ENCODE data around the gene FOXL2. TPM values are rescaled to one million over a fixed set of nuclear protein-coding genes. Genes with fewer than 3 reads are reported as not detected.

The FOXL2 gene
- total and polyA plus RNA-seq, 2 of the 13 experiments (the other 11 are each of a cell fraction or from before 2014, with no cell fraction given) = not detected

DNA sequence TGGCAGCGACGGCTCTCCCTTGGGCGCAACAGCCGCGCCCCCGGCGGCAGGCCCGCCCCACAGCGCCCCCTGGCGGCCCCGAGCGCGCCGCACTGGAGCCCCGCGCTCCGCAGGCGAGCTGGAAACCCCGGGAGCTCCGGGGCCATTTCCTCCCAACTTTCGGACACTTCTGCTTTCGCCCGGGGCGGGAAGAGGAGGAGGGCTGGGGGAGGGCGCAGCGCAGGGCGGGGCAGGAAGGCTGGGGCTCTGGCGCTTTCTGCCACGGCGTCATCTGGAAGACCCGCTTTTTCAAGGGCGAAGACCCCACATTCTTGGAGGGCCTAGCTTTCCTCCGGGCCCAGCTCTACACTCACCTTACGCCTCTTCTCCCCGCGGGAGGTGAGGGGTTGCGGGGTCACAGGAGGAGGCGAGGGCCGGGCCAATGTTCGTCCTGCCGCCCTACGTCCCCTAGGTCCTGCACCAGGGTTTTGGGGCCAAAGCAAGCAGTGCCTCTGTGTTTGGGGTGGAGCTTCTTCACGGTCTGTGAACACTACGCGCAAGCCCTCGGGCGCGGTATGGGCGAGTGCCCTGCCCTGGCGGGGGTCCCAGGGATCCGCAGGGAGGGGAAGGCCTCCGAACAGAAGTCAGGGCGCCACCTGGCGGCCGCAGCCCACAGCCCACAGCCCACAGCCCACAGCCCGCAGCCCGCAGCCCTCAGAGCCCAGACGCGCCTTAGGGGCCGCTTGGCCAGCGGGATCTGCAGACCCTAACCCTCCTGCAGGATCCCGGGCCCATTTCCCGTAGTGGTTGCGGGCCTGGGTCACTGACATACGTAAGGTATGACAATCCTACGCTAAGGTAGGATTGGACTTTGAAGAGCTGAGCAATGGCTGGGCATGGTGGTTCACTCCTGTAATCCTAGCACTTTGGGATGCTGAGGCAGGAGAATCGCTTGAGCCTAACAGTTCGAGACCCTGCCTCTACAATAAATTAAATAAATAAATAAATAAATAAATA is 31.1 kb downstream of the FOXL2 start (continued):
- TF ChIP-seq, protein P1, sequence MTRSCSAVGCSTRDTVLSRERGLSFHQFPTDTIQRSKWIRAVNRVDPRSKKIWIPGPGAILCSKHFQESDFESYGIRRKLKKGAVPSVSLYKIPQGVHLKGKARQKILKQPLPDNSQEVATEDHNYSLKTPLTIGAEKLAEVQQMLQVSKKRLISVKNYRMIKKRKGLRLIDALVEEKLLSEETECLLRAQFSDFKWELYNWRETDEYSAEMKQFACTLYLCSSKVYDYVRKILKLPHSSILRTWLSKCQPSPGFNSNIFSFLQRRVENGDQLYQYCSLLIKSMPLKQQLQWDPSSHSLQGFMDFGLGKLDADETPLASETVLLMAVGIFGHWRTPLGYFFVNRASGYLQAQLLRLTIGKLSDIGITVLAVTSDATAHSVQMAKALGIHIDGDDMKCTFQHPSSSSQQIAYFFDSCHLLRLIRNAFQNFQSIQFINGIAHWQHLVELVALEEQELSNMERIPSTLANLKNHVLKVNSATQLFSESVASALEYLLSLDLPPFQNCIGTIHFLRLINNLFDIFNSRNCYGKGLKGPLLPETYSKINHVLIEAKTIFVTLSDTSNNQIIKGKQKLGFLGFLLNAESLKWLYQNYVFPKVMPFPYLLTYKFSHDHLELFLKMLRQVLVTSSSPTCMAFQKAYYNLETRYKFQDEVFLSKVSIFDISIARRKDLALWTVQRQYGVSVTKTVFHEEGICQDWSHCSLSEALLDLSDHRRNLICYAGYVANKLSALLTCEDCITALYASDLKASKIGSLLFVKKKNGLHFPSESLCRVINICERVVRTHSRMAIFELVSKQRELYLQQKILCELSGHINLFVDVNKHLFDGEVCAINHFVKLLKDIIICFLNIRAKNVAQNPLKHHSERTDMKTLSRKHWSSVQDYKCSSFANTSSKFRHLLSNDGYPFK (CRISPR knock-in tag; IDR thresholded peaks at IDR 0.05; ENCODE audit: borderline replicate concordance) = no peak; the same call in 1 of the 2 replicates
- TF ChIP-seq ZKSCAN8 (CRISPR knock-in tag; IDR thresholded peaks at IDR 0.05; ENCODE audit: borderline replicate concordance) (no peak), SNAPC2 (CRISPR knock-in tag; IDR thresholded peaks at IDR 0.05) (0 out of 2 replicates have a peak, but pooled peaks have one; percentile 70), POLR2AphosphoS5 (IDR thresholded peaks at IDR 0.05; ENCODE audit: low read depth, low read length) (peak; percentile 58), THAP11 (CRISPR knock-in tag; IDR thresholded peaks at IDR 0.05) (no peak)
- TF ChIP-seq, protein P2, sequence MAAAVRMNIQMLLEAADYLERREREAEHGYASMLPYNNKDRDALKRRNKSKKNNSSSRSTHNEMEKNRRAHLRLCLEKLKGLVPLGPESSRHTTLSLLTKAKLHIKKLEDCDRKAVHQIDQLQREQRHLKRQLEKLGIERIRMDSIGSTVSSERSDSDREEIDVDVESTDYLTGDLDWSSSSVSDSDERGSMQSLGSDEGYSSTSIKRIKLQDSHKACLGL (CRISPR knock-in tag; IDR thresholded peaks at IDR 0.05) = peak; percentile 16; the same call in 1 of the 2 replicates
- TF ChIP-seq, protein P3, sequence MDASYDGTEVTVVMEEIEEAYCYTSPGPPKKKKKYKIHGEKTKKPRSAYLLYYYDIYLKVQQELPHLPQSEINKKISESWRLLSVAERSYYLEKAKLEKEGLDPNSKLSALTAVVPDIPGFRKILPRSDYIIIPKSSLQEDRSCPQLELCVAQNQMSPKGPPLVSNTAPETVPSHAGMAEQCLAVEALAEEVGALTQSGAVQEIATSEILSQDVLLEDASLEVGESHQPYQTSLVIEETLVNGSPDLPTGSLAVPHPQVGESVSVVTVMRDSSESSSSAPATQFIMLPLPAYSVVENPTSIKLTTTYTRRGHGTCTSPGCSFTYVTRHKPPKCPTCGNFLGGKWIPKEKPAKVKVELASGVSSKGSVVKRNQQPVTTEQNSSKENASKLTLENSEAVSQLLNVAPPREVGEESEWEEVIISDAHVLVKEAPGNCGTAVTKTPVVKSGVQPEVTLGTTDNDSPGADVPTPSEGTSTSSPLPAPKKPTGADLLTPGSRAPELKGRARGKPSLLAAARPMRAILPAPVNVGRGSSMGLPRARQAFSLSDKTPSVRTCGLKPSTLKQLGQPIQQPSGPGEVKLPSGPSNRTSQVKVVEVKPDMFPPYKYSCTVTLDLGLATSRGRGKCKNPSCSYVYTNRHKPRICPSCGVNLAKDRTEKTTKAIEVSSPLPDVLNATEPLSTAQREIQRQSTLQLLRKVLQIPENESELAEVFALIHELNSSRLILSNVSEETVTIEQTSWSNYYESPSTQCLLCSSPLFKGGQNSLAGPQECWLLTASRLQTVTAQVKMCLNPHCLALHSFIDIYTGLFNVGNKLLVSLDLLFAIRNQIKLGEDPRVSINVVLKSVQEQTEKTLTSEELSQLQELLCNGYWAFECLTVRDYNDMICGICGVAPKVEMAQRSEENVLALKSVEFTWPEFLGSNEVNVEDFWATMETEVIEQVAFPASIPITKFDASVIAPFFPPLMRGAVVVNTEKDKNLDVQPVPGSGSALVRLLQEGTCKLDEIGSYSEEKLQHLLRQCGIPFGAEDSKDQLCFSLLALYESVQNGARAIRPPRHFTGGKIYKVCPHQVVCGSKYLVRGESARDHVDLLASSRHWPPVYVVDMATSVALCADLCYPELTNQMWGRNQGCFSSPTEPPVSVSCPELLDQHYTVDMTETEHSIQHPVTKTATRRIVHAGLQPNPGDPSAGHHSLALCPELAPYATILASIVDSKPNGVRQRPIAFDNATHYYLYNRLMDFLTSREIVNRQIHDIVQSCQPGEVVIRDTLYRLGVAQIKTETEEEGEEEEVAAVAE (CRISPR knock-in tag; IDR thresholded peaks at IDR 0.05; ENCODE audit: borderline replicate concordance) = no peak
- TF ChIP-seq, protein P4, sequence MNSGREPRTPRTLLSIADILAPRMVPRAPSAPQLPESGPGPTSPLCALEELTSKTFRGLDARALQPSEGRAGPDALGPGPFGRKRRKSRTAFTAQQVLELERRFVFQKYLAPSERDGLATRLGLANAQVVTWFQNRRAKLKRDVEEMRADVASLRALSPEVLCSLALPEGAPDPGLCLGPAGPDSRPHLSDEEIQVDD (CRISPR knock-in tag; IDR thresholded peaks at IDR 0.05; ENCODE audit: borderline replicate concordance) = 0 out of 2 replicates have a peak, but pooled peaks have one; percentile 71
